Keratinocyte (primary cell): ENCODE data around the gene SLC66A2.

ENCODE experiments used
- EZH2 ChIP-seq: IDR thresholded peaks from one replicate; pipeline ENCODE4 v1.6.1; 2012; ENCODE audit warnings: inconsistent platforms, mild to moderate bottlenecking, low read length, moderate library complexity
- TF ChIP-seq, protein P1 (sequence below), 3 experiments: IDR thresholded peaks in 1 of 3; conservative IDR thresholded peaks in 1 of 3; optimal IDR thresholded peaks in 1 of 3; 2 replicates in 2 of 3; 3 replicates in 1 of 3; pipeline versions ENCODE3 to v1.5.1; 2011; ENCODE audit warnings: low read length in 3 of 3, mild to moderate bottlenecking in 3 of 3, moderate library complexity in 2 of 3, control low read depth in 1 of 3, inconsistent platforms in 1 of 3; ENCODE audit not compliant: insufficient read depth in 2 of 3; ENCODE audit errors: extremely low read depth in 1 of 3

DNA sequence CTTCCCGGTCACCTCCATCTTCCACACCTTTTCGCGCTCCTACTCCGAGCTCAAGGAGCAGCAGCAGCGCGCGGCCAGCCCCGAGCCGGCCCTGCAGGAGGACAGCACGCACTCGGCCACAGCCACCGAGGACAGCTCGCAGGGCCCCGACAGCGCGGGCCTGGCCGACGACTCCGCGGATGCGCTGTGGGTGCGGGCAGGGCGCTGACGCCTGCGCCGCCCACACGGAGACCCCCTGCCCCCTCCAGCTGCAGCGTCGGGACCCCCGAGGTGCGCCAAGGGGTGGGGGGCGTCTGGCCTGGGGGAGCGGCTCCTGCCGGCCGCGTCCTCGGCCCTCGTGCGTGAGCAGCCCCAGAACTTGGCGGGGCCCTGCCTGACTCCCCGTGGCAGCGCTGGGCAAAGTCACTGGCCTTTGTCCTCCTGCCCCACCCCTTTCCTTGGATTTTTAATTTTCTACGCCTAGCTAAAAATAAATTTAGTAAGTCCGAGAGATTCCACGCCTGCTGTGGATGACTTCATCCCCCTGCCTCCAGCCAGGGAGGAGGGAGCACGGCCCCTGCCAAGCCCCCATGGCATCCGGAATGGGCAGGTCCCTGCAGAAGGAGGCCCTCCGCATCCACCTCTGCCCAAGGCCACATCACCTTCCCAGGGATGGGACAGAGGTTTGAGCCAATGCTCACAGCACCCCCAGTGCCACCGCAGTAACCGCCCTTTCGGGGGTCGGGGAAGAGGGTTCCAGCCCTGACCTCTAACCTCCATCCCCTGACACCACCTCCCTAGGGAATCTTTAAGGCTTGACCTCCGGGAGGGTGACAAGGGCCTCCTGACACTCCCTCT is 51.6 kb downstream of the SLC66A2 start:
- TF ChIP-seq EZH2, result no peak
- TF ChIP-seq, protein P1, sequence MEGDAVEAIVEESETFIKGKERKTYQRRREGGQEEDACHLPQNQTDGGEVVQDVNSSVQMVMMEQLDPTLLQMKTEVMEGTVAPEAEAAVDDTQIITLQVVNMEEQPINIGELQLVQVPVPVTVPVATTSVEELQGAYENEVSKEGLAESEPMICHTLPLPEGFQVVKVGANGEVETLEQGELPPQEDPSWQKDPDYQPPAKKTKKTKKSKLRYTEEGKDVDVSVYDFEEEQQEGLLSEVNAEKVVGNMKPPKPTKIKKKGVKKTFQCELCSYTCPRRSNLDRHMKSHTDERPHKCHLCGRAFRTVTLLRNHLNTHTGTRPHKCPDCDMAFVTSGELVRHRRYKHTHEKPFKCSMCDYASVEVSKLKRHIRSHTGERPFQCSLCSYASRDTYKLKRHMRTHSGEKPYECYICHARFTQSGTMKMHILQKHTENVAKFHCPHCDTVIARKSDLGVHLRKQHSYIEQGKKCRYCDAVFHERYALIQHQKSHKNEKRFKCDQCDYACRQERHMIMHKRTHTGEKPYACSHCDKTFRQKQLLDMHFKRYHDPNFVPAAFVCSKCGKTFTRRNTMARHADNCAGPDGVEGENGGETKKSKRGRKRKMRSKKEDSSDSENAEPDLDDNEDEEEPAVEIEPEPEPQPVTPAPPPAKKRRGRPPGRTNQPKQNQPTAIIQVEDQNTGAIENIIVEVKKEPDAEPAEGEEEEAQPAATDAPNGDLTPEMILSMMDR (optimal IDR thresholded peaks at IDR 0.05 in 1 of 3, IDR thresholded peaks at IDR 0.05 in 1 of 3, conservative IDR thresholded peaks at IDR 0.05 in 1 of 3; ENCODE audit: extremely low read depth in 1 of 3, insufficient read depth in 2 of 3, low read length in 3 of 3), result no peak
